GM23338 (cell line): ENCODE measurements around the gene NUDT15. TPM values are rescaled to one million over a fixed set of nuclear protein-coding genes. Genes with fewer than 3 reads are reported as not detected.

ENCODE experiments used
- ATAC-seq: fragments of 200-7000 bp; cut with Tn5 transposase; 3 replicates; pipeline ENCODE4 v1.9.1; 2020
- DNase-seq: peaks from one replicate; pipeline ENCODE4 v3.0.0-alpha.2; 2015; ENCODE audit warnings: low spot score
- H2AFZ ChIP-seq: fragments of 200-600 bp; sonication (generic); 2 replicates; pipeline ENCODE4 v1.8.0; 2016; ENCODE audit warnings: antibody characterized with exemption, mild to moderate bottlenecking, moderate library complexity
- H3F3A ChIP-seq: fragments of 200-600 bp; sonication (generic); replicated peaks from 2 replicates; pipeline ENCODE4 v1.8.0; 2017; ENCODE audit warnings: antibody characterized with exemption, mixed run types, low read depth
- H3K27ac ChIP-seq: fragments of 200-600 bp; sonication (generic); 2 replicates; pipeline ENCODE4 v1.6.1; 2016; ENCODE audit warnings: low read depth
- H3K27me3 ChIP-seq: fragments of 200-600 bp; sonication (generic); 2 replicates; pipeline ENCODE4 v1.8.0; 2016; ENCODE audit warnings: mild to moderate bottlenecking, mixed run types, moderate library complexity; ENCODE audit not compliant: insufficient read depth
- H3K36me3 ChIP-seq: fragments of 200-600 bp; sonication (generic); 2 replicates; pipeline ENCODE4 v1.8.0; 2016; ENCODE audit warnings: mild to moderate bottlenecking; ENCODE audit not compliant: insufficient read depth
- H3K4me1 ChIP-seq: fragments of 200-600 bp; sonication (generic); 2 replicates; pipeline ENCODE4 v1.8.0; 2016; ENCODE audit warnings: mild to moderate bottlenecking, moderate library complexity; ENCODE audit not compliant: insufficient read depth
- H3K4me2 ChIP-seq: fragments of 200-600 bp; sonication (generic); 2 replicates; pipeline ENCODE4 v1.7.1; 2017; ENCODE audit warnings: mixed run types
- H3K4me3 ChIP-seq: fragments of 200-600 bp; sonication (generic); 2 replicates; pipeline ENCODE4 v1.6.1; 2016; ENCODE audit warnings: mixed run types
- H3K79me2 ChIP-seq: fragments of 200-600 bp; sonication (generic); replicated peaks from 2 replicates; pipeline ENCODE4 v1.8.0; 2017; ENCODE audit warnings: mild to moderate bottlenecking; ENCODE audit not compliant: insufficient read depth
- H3K9me2 ChIP-seq: fragments of 200-600 bp; sonication (generic); 2 replicates; pipeline ENCODE4 v1.8.0; 2017; ENCODE audit not compliant: insufficient read depth
- H4K20me1 ChIP-seq: fragments of 200-600 bp; sonication (generic); replicated peaks from 2 replicates; pipeline ENCODE4 v1.8.0; 2017; ENCODE audit warnings: mild to moderate bottlenecking; ENCODE audit not compliant: insufficient read depth
- H3K27ac Mint-ChIP-seq: 2 replicates; pipeline ENCODE4 v1.8.0; 2020; ENCODE audit warnings: inconsistent platforms, mild to moderate bottlenecking, moderate library complexity, mixed read lengths
- H3K27me3 Mint-ChIP-seq: 3 replicates; pipeline ENCODE4 v1.8.0; 2022; ENCODE audit warnings: low read depth, mild to moderate bottlenecking, moderate library complexity, mixed read lengths, inconsistent platforms; ENCODE audit not compliant: insufficient read depth, poor library complexity
- H3K36me3 Mint-ChIP-seq: 3 replicates; pipeline ENCODE4 v1.8.0; 2021; ENCODE audit warnings: low read depth, mild to moderate bottlenecking, inconsistent platforms, moderate library complexity, mixed read lengths
- H3K4me1 Mint-ChIP-seq: 3 replicates; pipeline ENCODE4 v1.8.0; 2020; ENCODE audit warnings: mild to moderate bottlenecking, inconsistent platforms, mixed read lengths
- H3K4me3 Mint-ChIP-seq: 3 replicates; pipeline ENCODE4 v1.8.0; 2021; ENCODE audit warnings: moderate library complexity, mild to moderate bottlenecking, inconsistent platforms, mixed read lengths
- H3K9me3 Mint-ChIP-seq: 3 replicates; pipeline ENCODE4 v1.8.0; 2020; ENCODE audit warnings: moderate library complexity, mild to moderate bottlenecking, inconsistent platforms, mixed read lengths
- polyA plus RNA-seq: library from polyadenylated mRNA; unstranded; fragments of >200 nt; fragmentation: Nextera tagmentation; extraction: Ambion mirVana; gene quantifications from 2 replicates; pipeline ENCODE4 v1.2.1, GENCODE V29; 2016
- total RNA-seq: library from RNA; depleted of rRNA; stranded (reverse); fragments of >200 nt; shearing (Covaris generic); gene quantifications from 2 replicates; pipeline ENCODE4 v1.2.3, GENCODE V29; 2014
- TF ChIP-seq, protein P1 (sequence below): fragments of 250-450 bp; sonication (Bioruptor Pico); IDR thresholded peaks from 2 replicates; pipeline ENCODE4 v1.5.0; 2020; ENCODE audit warnings: mild to moderate bottlenecking, moderate library complexity
- TF ChIP-seq, protein P2 (sequence below): IDR thresholded peaks from one replicate; pipeline ENCODE4 v1.6.1; 2018; ENCODE audit warnings: antibody characterized with exemption; ENCODE audit not compliant: unreplicated experiment

The NUDT15 gene
- total and polyA plus RNA-seq, 2 experiments from 2014 or later: 59.3 TPM

DNA sequence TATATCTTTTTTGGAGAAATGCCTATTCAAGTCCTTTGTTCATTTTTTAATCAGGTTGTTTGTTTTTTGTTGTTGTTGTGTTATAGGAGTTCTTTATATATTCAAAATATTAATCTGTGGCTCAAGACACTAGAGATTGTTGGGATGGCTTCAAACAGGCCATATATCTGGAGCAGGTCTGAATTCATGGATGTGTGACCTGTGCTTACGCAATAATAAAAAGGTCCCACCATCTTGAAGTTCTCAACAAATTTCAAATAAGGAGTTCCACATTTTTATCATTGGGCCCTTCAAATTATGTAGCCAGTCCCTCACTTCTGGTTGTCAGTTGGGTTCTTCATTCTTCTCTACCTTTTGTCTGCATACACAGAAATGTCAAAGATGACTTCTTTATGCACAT, 17.7 kb upstream of the NUDT15 start:
- peaks cover 7% of the 10 kb centered on the region for H3K9me3 Mint-ChIP-seq
- DNase-seq (no peak), ATAC-seq (no peak)
- TF ChIP-seq, protein P1, sequence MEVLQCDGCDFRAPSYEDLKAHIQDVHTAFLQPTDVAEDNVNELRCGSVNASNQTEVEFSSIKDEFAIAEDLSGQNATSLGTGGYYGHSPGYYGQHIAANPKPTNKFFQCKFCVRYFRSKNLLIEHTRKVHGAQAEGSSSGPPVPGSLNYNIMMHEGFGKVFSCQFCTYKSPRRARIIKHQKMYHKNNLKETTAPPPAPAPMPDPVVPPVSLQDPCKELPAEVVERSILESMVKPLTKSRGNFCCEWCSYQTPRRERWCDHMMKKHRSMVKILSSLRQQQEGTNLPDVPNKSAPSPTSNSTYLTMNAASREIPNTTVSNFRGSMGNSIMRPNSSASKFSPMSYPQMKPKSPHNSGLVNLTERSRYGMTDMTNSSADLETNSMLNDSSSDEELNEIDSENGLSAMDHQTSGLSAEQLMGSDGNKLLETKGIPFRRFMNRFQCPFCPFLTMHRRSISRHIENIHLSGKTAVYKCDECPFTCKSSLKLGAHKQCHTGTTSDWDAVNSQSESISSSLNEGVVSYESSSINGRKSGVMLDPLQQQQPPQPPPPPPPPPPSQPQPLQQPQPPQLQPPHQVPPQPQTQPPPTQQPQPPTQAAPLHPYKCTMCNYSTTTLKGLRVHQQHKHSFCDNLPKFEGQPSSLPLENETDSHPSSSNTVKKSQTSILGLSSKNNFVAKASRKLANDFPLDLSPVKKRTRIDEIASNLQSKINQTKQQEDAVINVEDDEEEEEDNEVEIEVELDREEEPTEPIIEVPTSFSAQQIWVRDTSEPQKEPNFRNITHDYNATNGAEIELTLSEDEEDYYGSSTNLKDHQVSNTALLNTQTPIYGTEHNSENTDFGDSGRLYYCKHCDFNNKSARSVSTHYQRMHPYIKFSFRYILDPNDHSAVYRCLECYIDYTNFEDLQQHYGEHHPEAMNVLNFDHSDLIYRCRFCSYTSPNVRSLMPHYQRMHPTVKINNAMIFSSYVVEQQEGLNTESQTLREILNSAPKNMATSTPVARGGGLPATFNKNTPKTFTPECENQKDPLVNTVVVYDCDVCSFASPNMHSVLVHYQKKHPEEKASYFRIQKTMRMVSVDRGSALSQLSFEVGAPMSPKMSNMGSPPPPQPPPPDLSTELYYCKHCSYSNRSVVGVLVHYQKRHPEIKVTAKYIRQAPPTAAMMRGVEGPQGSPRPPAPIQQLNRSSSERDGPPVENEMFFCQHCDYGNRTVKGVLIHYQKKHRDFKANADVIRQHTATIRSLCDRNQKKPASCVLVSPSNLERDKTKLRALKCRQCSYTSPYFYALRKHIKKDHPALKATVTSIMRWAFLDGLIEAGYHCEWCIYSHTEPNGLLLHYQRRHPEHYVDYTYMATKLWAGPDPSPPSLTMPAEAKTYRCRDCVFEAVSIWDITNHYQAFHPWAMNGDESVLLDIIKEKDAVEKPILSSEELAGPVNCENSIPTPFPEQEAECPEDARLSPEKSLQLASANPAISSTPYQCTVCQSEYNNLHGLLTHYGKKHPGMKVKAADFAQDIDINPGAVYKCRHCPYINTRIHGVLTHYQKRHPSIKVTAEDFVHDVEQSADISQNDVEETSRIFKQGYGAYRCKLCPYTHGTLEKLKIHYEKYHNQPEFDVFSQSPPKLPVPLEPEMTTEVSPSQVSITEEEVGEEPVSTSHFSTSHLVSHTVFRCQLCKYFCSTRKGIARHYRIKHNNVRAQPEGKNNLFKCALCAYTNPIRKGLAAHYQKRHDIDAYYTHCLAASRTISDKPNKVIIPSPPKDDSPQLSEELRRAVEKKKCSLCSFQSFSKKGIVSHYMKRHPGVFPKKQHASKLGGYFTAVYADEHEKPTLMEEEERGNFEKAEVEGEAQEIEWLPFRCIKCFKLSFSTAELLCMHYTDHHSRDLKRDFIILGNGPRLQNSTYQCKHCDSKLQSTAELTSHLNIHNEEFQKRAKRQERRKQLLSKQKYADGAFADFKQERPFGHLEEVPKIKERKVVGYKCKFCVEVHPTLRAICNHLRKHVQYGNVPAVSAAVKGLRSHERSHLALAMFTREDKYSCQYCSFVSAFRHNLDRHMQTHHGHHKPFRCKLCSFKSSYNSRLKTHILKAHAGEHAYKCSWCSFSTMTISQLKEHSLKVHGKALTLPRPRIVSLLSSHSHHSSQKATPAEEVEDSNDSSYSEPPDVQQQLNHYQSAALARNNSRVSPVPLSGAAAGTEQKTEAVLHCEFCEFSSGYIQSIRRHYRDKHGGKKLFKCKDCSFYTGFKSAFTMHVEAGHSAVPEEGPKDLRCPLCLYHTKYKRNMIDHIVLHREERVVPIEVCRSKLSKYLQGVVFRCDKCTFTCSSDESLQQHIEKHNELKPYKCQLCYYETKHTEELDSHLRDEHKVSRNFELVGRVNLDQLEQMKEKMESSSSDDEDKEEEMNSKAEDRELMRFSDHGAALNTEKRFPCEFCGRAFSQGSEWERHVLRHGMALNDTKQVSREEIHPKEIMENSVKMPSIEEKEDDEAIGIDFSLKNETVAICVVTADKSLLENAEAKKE (CRISPR knock-in tag): no peak
- TF ChIP-seq, protein P2, sequence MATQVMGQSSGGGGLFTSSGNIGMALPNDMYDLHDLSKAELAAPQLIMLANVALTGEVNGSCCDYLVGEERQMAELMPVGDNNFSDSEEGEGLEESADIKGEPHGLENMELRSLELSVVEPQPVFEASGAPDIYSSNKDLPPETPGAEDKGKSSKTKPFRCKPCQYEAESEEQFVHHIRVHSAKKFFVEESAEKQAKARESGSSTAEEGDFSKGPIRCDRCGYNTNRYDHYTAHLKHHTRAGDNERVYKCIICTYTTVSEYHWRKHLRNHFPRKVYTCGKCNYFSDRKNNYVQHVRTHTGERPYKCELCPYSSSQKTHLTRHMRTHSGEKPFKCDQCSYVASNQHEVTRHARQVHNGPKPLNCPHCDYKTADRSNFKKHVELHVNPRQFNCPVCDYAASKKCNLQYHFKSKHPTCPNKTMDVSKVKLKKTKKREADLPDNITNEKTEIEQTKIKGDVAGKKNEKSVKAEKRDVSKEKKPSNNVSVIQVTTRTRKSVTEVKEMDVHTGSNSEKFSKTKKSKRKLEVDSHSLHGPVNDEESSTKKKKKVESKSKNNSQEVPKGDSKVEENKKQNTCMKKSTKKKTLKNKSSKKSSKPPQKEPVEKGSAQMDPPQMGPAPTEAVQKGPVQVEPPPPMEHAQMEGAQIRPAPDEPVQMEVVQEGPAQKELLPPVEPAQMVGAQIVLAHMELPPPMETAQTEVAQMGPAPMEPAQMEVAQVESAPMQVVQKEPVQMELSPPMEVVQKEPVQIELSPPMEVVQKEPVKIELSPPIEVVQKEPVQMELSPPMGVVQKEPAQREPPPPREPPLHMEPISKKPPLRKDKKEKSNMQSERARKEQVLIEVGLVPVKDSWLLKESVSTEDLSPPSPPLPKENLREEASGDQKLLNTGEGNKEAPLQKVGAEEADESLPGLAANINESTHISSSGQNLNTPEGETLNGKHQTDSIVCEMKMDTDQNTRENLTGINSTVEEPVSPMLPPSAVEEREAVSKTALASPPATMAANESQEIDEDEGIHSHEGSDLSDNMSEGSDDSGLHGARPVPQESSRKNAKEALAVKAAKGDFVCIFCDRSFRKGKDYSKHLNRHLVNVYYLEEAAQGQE: no peak
- no peaks in the 10 kb centered on the region for H3K27me3 ChIP-seq
- no peak overlapping the region for H2AFZ ChIP-seq
- H3K9me2 ChIP-seq: no peaks in the 10 kb centered on the region
- peaks cover 2% of the 10 kb centered on the region; the same call in 1 of the 3 replicates for H3K36me3 Mint-ChIP-seq
- H3K27ac Mint-ChIP-seq: no peak overlapping the region
- no peaks in the 10 kb centered on the region for H3K79me2 ChIP-seq
- H3K27me3 Mint-ChIP-seq: peaks cover 3% of the 10 kb centered on the region
- H3K4me3 Mint-ChIP-seq: no peak overlapping the region
- H3K36me3 ChIP-seq: no peaks in the 10 kb centered on the region
- no peak overlapping the region for H3K4me3 ChIP-seq
- no peaks in the 10 kb centered on the region for H3F3A ChIP-seq
- no peaks in the 10 kb centered on the region for H3K4me1 ChIP-seq
- H3K4me1 Mint-ChIP-seq: no peaks in the 10 kb centered on the region
- no peak overlapping the region for H3K4me2 ChIP-seq
- no peak overlapping the region for H3K27ac ChIP-seq
- no peaks in the 10 kb centered on the region for H4K20me1 ChIP-seq
